ENCODE results near the gene GLIPR2. TPM values are rescaled to one million over a fixed set of nuclear protein-coding genes. Genes with fewer than 3 reads are reported as not detected.

Gene GLIPR2
- total and polyA plus RNA-seq, 2 experiments from 2014 or later, result 5.1 to 5.7 TPM

DNA sequence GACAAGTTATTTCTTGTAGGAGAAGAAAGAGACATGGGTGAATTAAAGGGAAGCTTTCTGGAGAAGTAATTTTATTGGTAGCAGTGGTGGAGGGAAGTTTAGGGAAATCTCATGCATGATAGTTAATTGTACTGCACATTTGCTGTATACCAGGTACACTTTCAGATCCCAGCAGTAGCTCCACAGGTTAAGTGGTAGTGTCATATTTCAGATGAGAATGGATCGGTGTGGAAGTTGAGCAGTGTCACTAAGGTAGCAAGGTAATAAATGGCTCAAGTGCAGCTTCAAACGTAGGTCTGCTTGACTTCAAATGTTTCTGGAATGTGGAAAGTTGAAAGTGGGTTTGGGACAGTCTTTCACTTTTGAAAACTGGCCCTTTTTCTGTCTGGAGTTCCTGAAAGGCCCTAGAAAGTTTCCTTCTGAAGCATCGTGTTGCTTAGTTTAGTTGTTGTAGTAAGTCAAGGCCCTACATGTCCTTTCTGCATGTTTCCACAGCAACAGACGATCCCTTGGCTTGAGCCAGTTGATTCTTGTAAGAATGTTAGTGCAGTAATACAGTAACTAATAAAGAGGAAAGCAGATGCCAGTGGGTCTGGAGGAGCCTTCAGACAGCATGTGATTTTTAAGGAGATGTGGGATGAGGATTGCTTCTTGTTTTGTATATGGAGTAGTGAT lies 57.9 kb downstream of the GLIPR2 start:
- no peaks in the 10 kb centered on the region for H3K27me3 ChIP-seq (ENCODE audit: insufficient read depth)
- no peak overlapping the region for H3K4me3 ChIP-seq
- H3K4me2 ChIP-seq, result no peak overlapping the region
- H2AFZ ChIP-seq, result no peak overlapping the region
- peaks cover 20% of the 10 kb centered on the region for H3K4me1 ChIP-seq (ENCODE audit: insufficient read depth)
- peaks cover 22% of the 10 kb centered on the region; the same call in 1 of the 2 replicates for H3K36me3 ChIP-seq (ENCODE audit: insufficient read depth)
- no peak overlapping the region for H3K27ac ChIP-seq (ENCODE audit: low read depth)
- peaks cover 32% of the 10 kb centered on the region for H4K20me1 ChIP-seq (replicated peaks; ENCODE audit: insufficient read depth)
- Mint-ChIP-seq H3K4me1 (peaks cover 31% of the 10 kb centered on the region), H3K9me3 (no peaks in the 10 kb centered on the region), H3K4me3 (no peak overlapping the region), H3K27me3 (ENCODE audit: insufficient read depth, low read depth, poor library complexity) (peaks cover 6% of the 10 kb centered on the region), H3K27ac (no peak overlapping the region), H3K36me3 (ENCODE audit: low read depth) (peaks cover 34% of the 10 kb centered on the region)
- ATAC-seq, result no peak
- TF ChIP-seq JUNB (IDR thresholded peaks at IDR 0.05; ENCODE audit: unreplicated experiment) (no peak), EZH2 (IDR thresholded peaks at IDR 0.05; ENCODE audit: low read depth, unreplicated experiment) (no peak), EZH2phosphoT487 (IDR thresholded peaks at IDR 0.05; ENCODE audit: unreplicated experiment) (no peak), ZNF331 (CRISPR knock-in tag; IDR thresholded peaks at IDR 0.05; ENCODE audit: low read depth) (no peak), POLR2AphosphoS5 (IDR thresholded peaks at IDR 0.05; ENCODE audit: low read depth) (no peak), ZNF114 (CRISPR knock-in tag; IDR thresholded peaks at IDR 0.05) (no peak), CREB1 (CRISPR knock-in tag; IDR thresholded peaks at IDR 0.05; ENCODE audit: low read depth) (no peak), ETS1 (IDR thresholded peaks at IDR 0.05) (no peak), STAT1 (IDR thresholded peaks at IDR 0.05; ENCODE audit: unreplicated experiment) (no peak), NANOG (IDR thresholded peaks at IDR 0.05; ENCODE audit: borderline replicate concordance) (no peak), CTCF (conservative IDR thresholded peaks at IDR 0.05; ENCODE audit: low read depth in 2 of 2) (no peak)
- TF ChIP-seq, protein P1, sequence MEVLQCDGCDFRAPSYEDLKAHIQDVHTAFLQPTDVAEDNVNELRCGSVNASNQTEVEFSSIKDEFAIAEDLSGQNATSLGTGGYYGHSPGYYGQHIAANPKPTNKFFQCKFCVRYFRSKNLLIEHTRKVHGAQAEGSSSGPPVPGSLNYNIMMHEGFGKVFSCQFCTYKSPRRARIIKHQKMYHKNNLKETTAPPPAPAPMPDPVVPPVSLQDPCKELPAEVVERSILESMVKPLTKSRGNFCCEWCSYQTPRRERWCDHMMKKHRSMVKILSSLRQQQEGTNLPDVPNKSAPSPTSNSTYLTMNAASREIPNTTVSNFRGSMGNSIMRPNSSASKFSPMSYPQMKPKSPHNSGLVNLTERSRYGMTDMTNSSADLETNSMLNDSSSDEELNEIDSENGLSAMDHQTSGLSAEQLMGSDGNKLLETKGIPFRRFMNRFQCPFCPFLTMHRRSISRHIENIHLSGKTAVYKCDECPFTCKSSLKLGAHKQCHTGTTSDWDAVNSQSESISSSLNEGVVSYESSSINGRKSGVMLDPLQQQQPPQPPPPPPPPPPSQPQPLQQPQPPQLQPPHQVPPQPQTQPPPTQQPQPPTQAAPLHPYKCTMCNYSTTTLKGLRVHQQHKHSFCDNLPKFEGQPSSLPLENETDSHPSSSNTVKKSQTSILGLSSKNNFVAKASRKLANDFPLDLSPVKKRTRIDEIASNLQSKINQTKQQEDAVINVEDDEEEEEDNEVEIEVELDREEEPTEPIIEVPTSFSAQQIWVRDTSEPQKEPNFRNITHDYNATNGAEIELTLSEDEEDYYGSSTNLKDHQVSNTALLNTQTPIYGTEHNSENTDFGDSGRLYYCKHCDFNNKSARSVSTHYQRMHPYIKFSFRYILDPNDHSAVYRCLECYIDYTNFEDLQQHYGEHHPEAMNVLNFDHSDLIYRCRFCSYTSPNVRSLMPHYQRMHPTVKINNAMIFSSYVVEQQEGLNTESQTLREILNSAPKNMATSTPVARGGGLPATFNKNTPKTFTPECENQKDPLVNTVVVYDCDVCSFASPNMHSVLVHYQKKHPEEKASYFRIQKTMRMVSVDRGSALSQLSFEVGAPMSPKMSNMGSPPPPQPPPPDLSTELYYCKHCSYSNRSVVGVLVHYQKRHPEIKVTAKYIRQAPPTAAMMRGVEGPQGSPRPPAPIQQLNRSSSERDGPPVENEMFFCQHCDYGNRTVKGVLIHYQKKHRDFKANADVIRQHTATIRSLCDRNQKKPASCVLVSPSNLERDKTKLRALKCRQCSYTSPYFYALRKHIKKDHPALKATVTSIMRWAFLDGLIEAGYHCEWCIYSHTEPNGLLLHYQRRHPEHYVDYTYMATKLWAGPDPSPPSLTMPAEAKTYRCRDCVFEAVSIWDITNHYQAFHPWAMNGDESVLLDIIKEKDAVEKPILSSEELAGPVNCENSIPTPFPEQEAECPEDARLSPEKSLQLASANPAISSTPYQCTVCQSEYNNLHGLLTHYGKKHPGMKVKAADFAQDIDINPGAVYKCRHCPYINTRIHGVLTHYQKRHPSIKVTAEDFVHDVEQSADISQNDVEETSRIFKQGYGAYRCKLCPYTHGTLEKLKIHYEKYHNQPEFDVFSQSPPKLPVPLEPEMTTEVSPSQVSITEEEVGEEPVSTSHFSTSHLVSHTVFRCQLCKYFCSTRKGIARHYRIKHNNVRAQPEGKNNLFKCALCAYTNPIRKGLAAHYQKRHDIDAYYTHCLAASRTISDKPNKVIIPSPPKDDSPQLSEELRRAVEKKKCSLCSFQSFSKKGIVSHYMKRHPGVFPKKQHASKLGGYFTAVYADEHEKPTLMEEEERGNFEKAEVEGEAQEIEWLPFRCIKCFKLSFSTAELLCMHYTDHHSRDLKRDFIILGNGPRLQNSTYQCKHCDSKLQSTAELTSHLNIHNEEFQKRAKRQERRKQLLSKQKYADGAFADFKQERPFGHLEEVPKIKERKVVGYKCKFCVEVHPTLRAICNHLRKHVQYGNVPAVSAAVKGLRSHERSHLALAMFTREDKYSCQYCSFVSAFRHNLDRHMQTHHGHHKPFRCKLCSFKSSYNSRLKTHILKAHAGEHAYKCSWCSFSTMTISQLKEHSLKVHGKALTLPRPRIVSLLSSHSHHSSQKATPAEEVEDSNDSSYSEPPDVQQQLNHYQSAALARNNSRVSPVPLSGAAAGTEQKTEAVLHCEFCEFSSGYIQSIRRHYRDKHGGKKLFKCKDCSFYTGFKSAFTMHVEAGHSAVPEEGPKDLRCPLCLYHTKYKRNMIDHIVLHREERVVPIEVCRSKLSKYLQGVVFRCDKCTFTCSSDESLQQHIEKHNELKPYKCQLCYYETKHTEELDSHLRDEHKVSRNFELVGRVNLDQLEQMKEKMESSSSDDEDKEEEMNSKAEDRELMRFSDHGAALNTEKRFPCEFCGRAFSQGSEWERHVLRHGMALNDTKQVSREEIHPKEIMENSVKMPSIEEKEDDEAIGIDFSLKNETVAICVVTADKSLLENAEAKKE (CRISPR knock-in tag; IDR thresholded peaks at IDR 0.05), result no peak
- TF ChIP-seq, protein P2, sequence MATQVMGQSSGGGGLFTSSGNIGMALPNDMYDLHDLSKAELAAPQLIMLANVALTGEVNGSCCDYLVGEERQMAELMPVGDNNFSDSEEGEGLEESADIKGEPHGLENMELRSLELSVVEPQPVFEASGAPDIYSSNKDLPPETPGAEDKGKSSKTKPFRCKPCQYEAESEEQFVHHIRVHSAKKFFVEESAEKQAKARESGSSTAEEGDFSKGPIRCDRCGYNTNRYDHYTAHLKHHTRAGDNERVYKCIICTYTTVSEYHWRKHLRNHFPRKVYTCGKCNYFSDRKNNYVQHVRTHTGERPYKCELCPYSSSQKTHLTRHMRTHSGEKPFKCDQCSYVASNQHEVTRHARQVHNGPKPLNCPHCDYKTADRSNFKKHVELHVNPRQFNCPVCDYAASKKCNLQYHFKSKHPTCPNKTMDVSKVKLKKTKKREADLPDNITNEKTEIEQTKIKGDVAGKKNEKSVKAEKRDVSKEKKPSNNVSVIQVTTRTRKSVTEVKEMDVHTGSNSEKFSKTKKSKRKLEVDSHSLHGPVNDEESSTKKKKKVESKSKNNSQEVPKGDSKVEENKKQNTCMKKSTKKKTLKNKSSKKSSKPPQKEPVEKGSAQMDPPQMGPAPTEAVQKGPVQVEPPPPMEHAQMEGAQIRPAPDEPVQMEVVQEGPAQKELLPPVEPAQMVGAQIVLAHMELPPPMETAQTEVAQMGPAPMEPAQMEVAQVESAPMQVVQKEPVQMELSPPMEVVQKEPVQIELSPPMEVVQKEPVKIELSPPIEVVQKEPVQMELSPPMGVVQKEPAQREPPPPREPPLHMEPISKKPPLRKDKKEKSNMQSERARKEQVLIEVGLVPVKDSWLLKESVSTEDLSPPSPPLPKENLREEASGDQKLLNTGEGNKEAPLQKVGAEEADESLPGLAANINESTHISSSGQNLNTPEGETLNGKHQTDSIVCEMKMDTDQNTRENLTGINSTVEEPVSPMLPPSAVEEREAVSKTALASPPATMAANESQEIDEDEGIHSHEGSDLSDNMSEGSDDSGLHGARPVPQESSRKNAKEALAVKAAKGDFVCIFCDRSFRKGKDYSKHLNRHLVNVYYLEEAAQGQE (IDR thresholded peaks at IDR 0.05; ENCODE audit: unreplicated experiment), result no peak
- no peak for DNase-seq (ENCODE audit: low spot score)
- H3K79me2 ChIP-seq (replicated peaks; ENCODE audit: insufficient read depth), result peaks cover 75% of the 10 kb centered on the region
- H3K9me2 ChIP-seq (ENCODE audit: insufficient read depth), result no peaks in the 10 kb centered on the region
- no peaks in the 10 kb centered on the region for H3F3A ChIP-seq (replicated peaks; ENCODE audit: low read depth)

Data from GM23338 (cell line).